OCI-LY1 (cell line): ENCODE results near the gene MOCS1.

ENCODE experiments used
- H2AFZ ChIP-seq: fragments of 200-600 bp; sonication (generic), shearing (Covaris generic); 2 replicates; pipeline ENCODE4 v1.6.0; 2014; ENCODE audit warnings: antibody characterized with exemption, mild to moderate bottlenecking, low read length
- H3F3A ChIP-seq: fragments of 200-600 bp; sonication (generic), shearing (Covaris generic); 2 replicates; pipeline ENCODE4 v1.6.0; 2014; ENCODE audit warnings: mild to moderate bottlenecking, antibody characterized with exemption, low read length, moderate library complexity; ENCODE audit not compliant: insufficient read depth
- H3K27ac ChIP-seq: fragments of 200-600 bp; sonication (generic); 2 replicates; pipeline ENCODE4 v1.5.1; 2014; ENCODE audit warnings: low read length, mixed run types, mild to moderate bottlenecking, low read depth; ENCODE audit not compliant: poor library complexity, severe bottlenecking
- H3K27me3 ChIP-seq: fragments of 200-600 bp; sonication (generic); 2 replicates; pipeline ENCODE4 v1.6.0; 2014; ENCODE audit warnings: antibody characterized with exemption, mild to moderate bottlenecking, low read length, moderate library complexity; ENCODE audit not compliant: insufficient read depth
- H3K36me3 ChIP-seq: fragments of 200-600 bp; sonication (generic); 2 replicates; pipeline ENCODE4 v1.6.1; 2014; ENCODE audit warnings: mild to moderate bottlenecking, antibody characterized with exemption, low read length, moderate library complexity, mixed read lengths; ENCODE audit not compliant: insufficient read depth
- H3K4me1 ChIP-seq: fragments of 200-600 bp; sonication (generic); 2 replicates; pipeline ENCODE4 v1.5.1; 2014; ENCODE audit warnings: mild to moderate bottlenecking, low read length, moderate library complexity; ENCODE audit not compliant: insufficient read depth, severe bottlenecking
- H3K4me2 ChIP-seq: fragments of 200-600 bp; sonication (generic), shearing (Covaris generic); 2 replicates; pipeline ENCODE4 v1.6.1; 2014; ENCODE audit warnings: low read length
- H3K4me3 ChIP-seq: fragments of 200-600 bp; sonication (generic); 2 replicates; pipeline ENCODE4 v1.5.1; 2014; ENCODE audit warnings: low read length, low read depth, mild to moderate bottlenecking, mixed read lengths; ENCODE audit not compliant: poor library complexity, severe bottlenecking
- H3K79me2 ChIP-seq: fragments of 200-600 bp; shearing (Covaris generic); 2 replicates; pipeline ENCODE4 v1.6.1; 2016; ENCODE audit warnings: mixed run types, low read length, mixed read lengths; ENCODE audit not compliant: insufficient read depth
- H3K9ac ChIP-seq: fragments of 200-600 bp; sonication (generic), shearing (Covaris generic); 2 replicates; pipeline ENCODE4 v1.6.1; 2014; ENCODE audit warnings: mild to moderate bottlenecking, low read length, mixed read lengths
- H3K9me2 ChIP-seq: fragments of 200-600 bp; sonication (generic), shearing (Covaris generic); 2 replicates; pipeline ENCODE4 v1.6.1; 2014; ENCODE audit warnings: low read depth, mild to moderate bottlenecking, low read length, mixed read lengths
- H3K9me3 ChIP-seq: fragments of 200-600 bp; shearing (Covaris generic); 2 replicates; pipeline ENCODE4 v1.6.1; 2014; ENCODE audit warnings: low read length, mixed read lengths
- H4K20me1 ChIP-seq: fragments of 200-600 bp; sonication (generic), shearing (Covaris generic); 2 replicates; pipeline ENCODE4 v1.6.0; 2016; ENCODE audit warnings: mild to moderate bottlenecking, low read length; ENCODE audit not compliant: insufficient read depth
- EZH2 ChIP-seq: fragments of 200-600 bp; sonication (generic), shearing (Covaris generic); IDR thresholded peaks from 2 replicates; pipeline ENCODE4 v1.8.0; 2017; ENCODE audit warnings: borderline replicate concordance, mixed run types, mild to moderate bottlenecking, antibody characterized with exemption, low read length, moderate library complexity, mixed read lengths
- TF ChIP-seq, protein P1 (sequence below): fragments of 200-600 bp; sonication (generic), shearing (Covaris generic); IDR thresholded peaks from 2 replicates; pipeline ENCODE4 v1.5.1; 2017; ENCODE audit warnings: mild to moderate bottlenecking, antibody characterized with exemption, low read length, moderate library complexity, mixed read lengths

The MOCS1 gene

GRCh38 chr6:39884696-39885095 is 49.6 kb downstream of the MOCS1 start:
- Histone ChIP-seq H3K4me3 (no peak overlapping the region), H2AFZ (no peak overlapping the region), H3K9me2 (no peaks in the 10 kb centered on the region), H3K9me3 (no peaks in the 10 kb centered on the region), H3K79me2 (no peaks in the 10 kb centered on the region), H3K9ac (no peak overlapping the region), H3K27ac (no peak overlapping the region), H3K36me3 (no peaks in the 10 kb centered on the region), H3K4me1 (no peaks in the 10 kb centered on the region), H4K20me1 (no peaks in the 10 kb centered on the region), H3F3A (no peaks in the 10 kb centered on the region), H3K27me3 (no peaks in the 10 kb centered on the region), H3K4me2 (no peak overlapping the region)
- TF ChIP-seq, protein P1, sequence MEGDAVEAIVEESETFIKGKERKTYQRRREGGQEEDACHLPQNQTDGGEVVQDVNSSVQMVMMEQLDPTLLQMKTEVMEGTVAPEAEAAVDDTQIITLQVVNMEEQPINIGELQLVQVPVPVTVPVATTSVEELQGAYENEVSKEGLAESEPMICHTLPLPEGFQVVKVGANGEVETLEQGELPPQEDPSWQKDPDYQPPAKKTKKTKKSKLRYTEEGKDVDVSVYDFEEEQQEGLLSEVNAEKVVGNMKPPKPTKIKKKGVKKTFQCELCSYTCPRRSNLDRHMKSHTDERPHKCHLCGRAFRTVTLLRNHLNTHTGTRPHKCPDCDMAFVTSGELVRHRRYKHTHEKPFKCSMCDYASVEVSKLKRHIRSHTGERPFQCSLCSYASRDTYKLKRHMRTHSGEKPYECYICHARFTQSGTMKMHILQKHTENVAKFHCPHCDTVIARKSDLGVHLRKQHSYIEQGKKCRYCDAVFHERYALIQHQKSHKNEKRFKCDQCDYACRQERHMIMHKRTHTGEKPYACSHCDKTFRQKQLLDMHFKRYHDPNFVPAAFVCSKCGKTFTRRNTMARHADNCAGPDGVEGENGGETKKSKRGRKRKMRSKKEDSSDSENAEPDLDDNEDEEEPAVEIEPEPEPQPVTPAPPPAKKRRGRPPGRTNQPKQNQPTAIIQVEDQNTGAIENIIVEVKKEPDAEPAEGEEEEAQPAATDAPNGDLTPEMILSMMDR: no peak
- TF ChIP-seq EZH2: no peak

GRCh38 chr6:39882531-39882899 is 51.7 kb downstream of the MOCS1 start:
- Histone ChIP-seq H3K79me2 (no peaks in the 10 kb centered on the region), H3K4me1 (no peaks in the 10 kb centered on the region), H3K27me3 (no peaks in the 10 kb centered on the region), H3K36me3 (no peaks in the 10 kb centered on the region), H3K9me3 (no peaks in the 10 kb centered on the region), H3K4me3 (no peak overlapping the region), H3K27ac (no peak overlapping the region), H2AFZ (no peak overlapping the region), H3K4me2 (no peak overlapping the region), H3K9ac (no peak overlapping the region), H4K20me1 (no peaks in the 10 kb centered on the region), H3F3A (no peaks in the 10 kb centered on the region), H3K9me2 (no peaks in the 10 kb centered on the region)
- no peak for TF ChIP-seq EZH2
- TF ChIP-seq, protein P1: no peak

- no peak overlapping the region for H3K27ac ChIP-seq
- no peaks in the 10 kb centered on the region for H3K4me1 ChIP-seq
- no peaks in the 10 kb centered on the region for H4K20me1 ChIP-seq
Measured at GRCh38 chr6:39881851-39882530, 52.3 kb downstream of the MOCS1 start.

More at GRCh38 chr6:39881851-39882530, 52.3 kb downstream of the MOCS1 start:
- Histone ChIP-seq H2AFZ (no peak overlapping the region), H3K4me3 (no peak overlapping the region), H3F3A (no peaks in the 10 kb centered on the region), H3K9me2 (no peaks in the 10 kb centered on the region), H3K9ac (no peak overlapping the region), H3K79me2 (no peaks in the 10 kb centered on the region), H3K36me3 (no peaks in the 10 kb centered on the region), H3K27me3 (no peaks in the 10 kb centered on the region), H3K9me3 (no peaks in the 10 kb centered on the region), H3K4me2 (no peak overlapping the region)
- TF ChIP-seq, protein P1: no peak
- TF ChIP-seq EZH2: no peak
